Measurements from ENCODE around the gene NOP9.

The NOP9 gene

GRCh38 chr14:24297190-24297964 is 2.3 kb upstream of the NOP9 start:
- no peak for DNase-seq (ENCODE audit: low read depth)
- peak; percentile 44 for TF ChIP-seq CTCF (IDR thresholded peaks at IDR 0.05; ENCODE audit: control insufficient read depth, insufficient read depth, low read depth, low read length, missing control alignments)

GRCh38 chr14:24298892-24299254 is 777 bp upstream of the NOP9 start:
- peak; percentile 13 for DNase-seq (ENCODE audit: low read depth)
- peak; percentile 5 for TF ChIP-seq CTCF (IDR thresholded peaks at IDR 0.05; ENCODE audit: control insufficient read depth, insufficient read depth, low read depth, low read length, missing control alignments)
- peak overlapping the region; percentile 70 for H3K4me3 ChIP-seq (ENCODE audit: control insufficient read depth, low read depth, low read length)

More at GRCh38 chr14:24297190-24297964, 2.3 kb upstream of the NOP9 start:
- H3K4me3 ChIP-seq (ENCODE audit: control insufficient read depth, low read depth, low read length), result no peak overlapping the region

GRCh38 chr14:24300326-24300980 is 803 bp downstream of the NOP9 start:
- DNase-seq (ENCODE audit: low read depth), result no peak

GRCh38 chr14:24304019-24304387 is 4.4 kb downstream of the NOP9 start:
- H3K4me3 ChIP-seq (ENCODE audit: control insufficient read depth, low read depth, low read length), result no peak overlapping the region
- no peak for DNase-seq (ENCODE audit: low read depth)
- no peak for TF ChIP-seq CTCF (IDR thresholded peaks at IDR 0.05; ENCODE audit: control insufficient read depth, insufficient read depth, low read depth, low read length, missing control alignments)

More at GRCh38 chr14:24300326-24300980, 803 bp downstream of the NOP9 start:
- TF ChIP-seq CTCF (IDR thresholded peaks at IDR 0.05; ENCODE audit: control insufficient read depth, insufficient read depth, low read depth, low read length, missing control alignments), result no peak
- peak overlapping the region; percentile 70 for H3K4me3 ChIP-seq (ENCODE audit: control insufficient read depth, low read depth, low read length)

GRCh38 chr14:24307156-24307574 is 7.5 kb downstream of the NOP9 start:
- TF ChIP-seq CTCF (IDR thresholded peaks at IDR 0.05; ENCODE audit: control insufficient read depth, insufficient read depth, low read depth, low read length, missing control alignments), result no peak
- H3K4me3 ChIP-seq (ENCODE audit: control insufficient read depth, low read depth, low read length), result no peak overlapping the region
- DNase-seq (ENCODE audit: low read depth), result no peak

GRCh38 chr14:24307575-24308341 is 8.1 kb downstream of the NOP9 start, which contains the start of gene CIDEB:
Gene CIDEB, minus strand, starts transcription at chr14:24307977. Its CDS starts 119 bp downstream, at chr14:24307858.
- H3K4me3 ChIP-seq (ENCODE audit: control insufficient read depth, low read depth, low read length), result no peak within 1 kb of the TSS
- no peak for DNase-seq (ENCODE audit: low read depth)
- peak; percentile 96 for TF ChIP-seq CTCF (IDR thresholded peaks at IDR 0.05; ENCODE audit: control insufficient read depth, insufficient read depth, low read depth, low read length, missing control alignments)

All from AG09309 (cell line).